WI38 (cell line): Measurements from ENCODE around the gene ZNF32.

Source experiments
- H3K4me3 ChIP-seq: 2 replicates; pipeline ENCODE4 v1.5.1; 2011; ENCODE audit warnings: low read depth, mild to moderate bottlenecking, control low read depth, low read length
- TF ChIP-seq, protein P1 (sequence below): IDR thresholded peaks from 2 replicates; pipeline ENCODE4 v1.5.1; 2012; ENCODE audit warnings: low read depth, mild to moderate bottlenecking, control low read depth, low read length

The ZNF32 gene

DNA sequence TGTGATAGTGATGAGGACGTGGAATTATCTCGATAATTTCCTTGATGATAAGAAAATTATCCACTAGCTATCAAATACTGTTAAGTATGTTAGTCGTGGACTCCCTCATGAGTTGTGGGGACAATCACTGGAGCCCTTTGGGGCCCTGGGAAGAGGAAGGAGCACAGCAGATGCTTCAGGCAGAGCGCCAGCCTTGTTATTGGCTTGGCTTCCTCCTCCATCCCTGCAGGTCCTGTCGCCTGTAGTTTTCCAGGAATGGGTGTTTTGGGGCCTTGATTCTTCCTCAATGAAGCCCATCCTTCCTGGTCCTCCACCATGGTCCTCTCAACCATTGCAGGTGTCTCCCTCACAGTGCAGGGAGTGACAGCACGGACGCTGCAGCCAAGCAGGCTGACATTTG, 32.5 kb upstream of the ZNF32 start:
- TF ChIP-seq, protein P1, sequence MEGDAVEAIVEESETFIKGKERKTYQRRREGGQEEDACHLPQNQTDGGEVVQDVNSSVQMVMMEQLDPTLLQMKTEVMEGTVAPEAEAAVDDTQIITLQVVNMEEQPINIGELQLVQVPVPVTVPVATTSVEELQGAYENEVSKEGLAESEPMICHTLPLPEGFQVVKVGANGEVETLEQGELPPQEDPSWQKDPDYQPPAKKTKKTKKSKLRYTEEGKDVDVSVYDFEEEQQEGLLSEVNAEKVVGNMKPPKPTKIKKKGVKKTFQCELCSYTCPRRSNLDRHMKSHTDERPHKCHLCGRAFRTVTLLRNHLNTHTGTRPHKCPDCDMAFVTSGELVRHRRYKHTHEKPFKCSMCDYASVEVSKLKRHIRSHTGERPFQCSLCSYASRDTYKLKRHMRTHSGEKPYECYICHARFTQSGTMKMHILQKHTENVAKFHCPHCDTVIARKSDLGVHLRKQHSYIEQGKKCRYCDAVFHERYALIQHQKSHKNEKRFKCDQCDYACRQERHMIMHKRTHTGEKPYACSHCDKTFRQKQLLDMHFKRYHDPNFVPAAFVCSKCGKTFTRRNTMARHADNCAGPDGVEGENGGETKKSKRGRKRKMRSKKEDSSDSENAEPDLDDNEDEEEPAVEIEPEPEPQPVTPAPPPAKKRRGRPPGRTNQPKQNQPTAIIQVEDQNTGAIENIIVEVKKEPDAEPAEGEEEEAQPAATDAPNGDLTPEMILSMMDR: no peak
- no peak overlapping the region for H3K4me3 ChIP-seq

DNA sequence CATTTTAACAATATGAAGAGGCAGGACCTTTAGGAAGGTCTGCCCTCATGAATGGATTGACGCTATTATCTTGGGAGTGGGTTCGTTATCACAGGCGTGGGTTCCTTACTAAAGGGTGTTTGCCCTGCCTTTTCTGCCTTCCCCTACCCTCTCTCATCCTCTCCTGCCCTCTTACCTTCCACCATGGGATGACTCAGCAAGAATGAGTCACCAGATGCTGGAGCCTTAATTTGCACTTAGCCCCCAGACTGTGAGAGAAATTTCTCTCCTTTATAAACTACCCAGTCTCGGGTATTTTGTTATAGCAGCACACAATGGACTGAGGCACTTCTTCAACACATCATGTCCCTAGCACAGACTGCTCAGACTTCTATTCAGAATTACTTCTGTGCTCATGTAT, 31.4 kb upstream of the ZNF32 start:
- no peak overlapping the region for H3K4me3 ChIP-seq
- TF ChIP-seq, protein P1: no peak

DNA sequence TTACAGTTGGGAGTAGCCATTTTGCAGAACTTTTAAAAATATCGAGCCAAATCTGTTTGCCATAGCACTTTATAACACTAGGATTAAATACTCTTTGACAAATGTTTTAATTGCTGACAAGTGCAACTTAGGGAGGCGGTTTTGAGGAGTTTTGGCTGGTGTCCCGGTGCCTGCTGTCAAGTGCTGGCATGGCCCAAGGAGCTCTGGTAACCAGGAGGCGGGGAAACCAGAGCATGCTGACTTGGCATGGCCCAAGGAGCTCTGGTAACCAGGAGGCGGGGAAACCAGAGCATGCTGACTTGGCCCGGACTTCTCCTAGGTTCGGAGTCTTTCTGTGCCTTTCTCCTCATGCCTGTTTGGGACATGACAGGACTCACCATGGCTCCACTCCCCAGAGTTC, 30.8 kb upstream of the ZNF32 start:
- TF ChIP-seq, protein P1: no peak
- H3K4me3 ChIP-seq: no peak overlapping the region

DNA sequence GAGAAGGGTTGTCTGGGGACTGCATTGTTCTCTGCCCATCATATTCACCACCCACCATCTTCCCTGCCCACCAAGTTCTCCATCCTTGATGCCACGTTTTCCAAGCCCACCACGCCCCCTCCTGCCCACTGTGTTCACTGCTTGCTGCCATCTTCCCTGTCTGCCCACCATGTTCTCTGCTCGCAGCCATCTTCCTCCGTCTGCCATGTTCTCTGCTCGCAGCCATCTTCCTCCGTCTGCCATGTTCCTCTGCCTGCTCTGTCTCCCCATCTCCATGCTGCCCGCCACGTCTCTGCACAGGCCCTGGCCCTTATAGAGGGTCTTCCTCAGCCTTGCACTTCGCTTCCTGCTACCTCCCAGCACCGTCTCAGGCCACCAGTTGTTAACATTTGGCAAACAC, 30.0 kb upstream of the ZNF32 start:
- TF ChIP-seq, protein P1: no peak
- no peak overlapping the region for H3K4me3 ChIP-seq

DNA sequence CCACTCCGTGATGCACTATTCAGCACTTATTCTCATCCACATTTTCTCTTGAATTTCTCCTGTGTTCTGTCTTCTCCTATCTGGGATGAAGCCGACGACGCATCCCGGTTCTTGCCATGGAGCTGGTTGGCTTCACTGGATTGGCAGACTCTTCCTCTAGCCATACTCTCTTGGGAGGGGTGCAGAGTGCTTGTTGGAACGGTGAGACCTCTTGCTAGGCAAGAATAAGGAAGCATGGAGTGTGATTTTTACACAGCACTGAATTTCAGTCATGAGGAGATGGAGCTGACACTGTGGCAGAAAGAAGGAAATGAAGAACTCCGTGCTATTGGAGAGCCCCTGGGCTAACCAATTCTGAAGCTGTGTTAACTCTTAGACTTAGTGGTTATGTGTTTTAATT, 28.2 kb upstream of the ZNF32 start:
- H3K4me3 ChIP-seq: no peak overlapping the region
- TF ChIP-seq, protein P1: no peak

DNA sequence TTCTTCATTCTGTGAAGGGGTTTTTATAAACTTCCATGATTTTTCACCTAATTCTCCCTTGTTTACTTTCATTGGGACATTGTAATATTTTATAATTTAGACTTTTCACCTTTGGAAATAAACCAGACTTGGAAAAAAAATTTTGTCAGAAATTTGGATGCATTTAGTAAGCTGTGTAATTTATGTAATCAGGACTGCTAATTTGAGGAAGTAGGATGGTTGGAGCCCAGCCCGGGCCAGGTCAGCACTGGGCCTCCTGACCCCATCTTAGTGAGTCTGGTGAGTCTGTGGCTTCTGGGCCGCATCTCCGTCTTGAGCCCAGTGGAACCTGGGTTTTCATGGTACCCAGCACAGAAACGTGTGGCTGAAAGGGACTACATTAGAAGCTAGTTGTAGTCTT, 27.6 kb upstream of the ZNF32 start:
- no peak overlapping the region for H3K4me3 ChIP-seq
- TF ChIP-seq, protein P1: no peak

DNA sequence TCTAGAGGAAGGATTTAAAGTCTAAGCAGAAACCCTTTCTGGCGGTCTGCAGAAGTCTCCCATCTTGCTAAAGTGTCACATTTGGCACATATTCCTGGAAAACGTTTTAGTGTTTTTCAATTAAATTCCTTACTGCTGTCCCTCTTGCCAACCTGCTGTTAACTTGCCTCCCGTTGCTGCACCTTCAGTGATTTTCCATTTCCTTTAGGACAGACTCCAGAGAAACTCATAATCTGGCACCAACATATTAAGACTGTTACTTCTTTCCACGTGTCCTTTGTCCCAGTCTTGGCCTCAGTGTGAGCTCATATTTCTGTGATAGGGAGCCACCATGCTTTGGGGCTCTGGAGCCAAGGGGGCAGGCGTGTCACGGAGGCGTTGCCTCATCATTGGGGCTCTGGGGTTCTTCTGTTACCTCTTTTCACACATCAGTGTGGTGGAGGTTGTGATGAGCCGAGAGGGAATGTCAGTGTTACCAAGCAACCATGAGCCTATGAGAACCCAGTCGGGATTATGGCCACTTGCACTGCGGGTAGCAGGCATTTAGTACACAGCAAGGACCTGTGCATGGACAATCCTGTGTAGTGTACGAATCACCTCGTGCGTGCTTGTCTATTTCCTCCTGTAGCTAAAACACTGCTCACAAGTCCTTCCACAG, 26.0 kb upstream of the ZNF32 start:
- TF ChIP-seq, protein P1: no peak
- no peak overlapping the region for H3K4me3 ChIP-seq
